Spleen (tissue), 7 donors: ENCODE measurements around the gene FOXP1.

Source experiments
- CTCF ChIP-seq, 11 experiments: fragments of 200-600 bp in 7 of 11; fragments of 450-650 bp in 4 of 11; sonication (generic) in 4 of 11; IDR thresholded peaks in 8 of 11; conservative IDR thresholded peaks in 3 of 11; 1 replicate in 7 of 11; 2 replicates in 4 of 11; pipeline versions ENCODE4 v1.4.0 to v1.8.0; 2016 to 2021; ENCODE audit warnings: antibody characterized with exemption in 11 of 11, inconsistent platforms in 4 of 11, mild to moderate bottlenecking in 1 of 11
- POLR2AphosphoS5 ChIP-seq, 3 donors: sonication (generic); formaldehyde crosslinking; IDR thresholded peaks; one replicate each; pipeline ENCODE4 v1.5.1; 2017; ENCODE audit warnings: antibody characterized with exemption in 3 of 3
- donor health status: DM: no; HTN: no; CAD: no; lungs with moderate emphysema.
- donor health status: DM: no; HTN: no; CAD: no.
- donor health status: DM: no; HTN: no; CAD: no.

DNA sequence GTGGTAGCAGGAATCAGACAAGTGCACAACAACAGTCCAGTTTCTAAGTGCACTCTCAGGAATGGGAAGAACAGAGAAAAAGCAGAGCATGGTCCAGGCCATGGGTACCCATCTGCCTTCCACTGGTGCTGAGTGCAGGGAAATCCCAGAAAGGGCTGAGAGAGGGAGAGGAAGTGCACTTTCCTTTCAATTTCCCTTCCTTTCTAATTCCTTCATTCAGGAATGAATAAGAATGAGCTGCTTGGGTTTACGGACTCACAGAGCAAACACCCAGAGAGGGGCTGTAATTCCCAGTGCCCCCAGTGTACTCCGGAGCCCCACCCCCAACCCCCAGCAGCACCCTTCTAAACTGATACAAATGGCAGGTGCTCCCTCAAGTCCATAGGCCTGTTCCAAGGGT is 300.6 kb downstream of the FOXP1 start:
- TF ChIP-seq CTCF (IDR thresholded peaks at IDR 0.05 in 8 of 11, conservative IDR thresholded peaks at IDR 0.05 in 3 of 11) (no peak), POLR2AphosphoS5 (IDR thresholded peaks at IDR 0.05) (no peak)
